CD4-positive, alpha-beta T cell treated with Interleukin-6 for 4 hours (primary cell): Measurements from ENCODE around the gene NSD2.
"Not testable (repeated sequence)": the region's sequence is repeated elsewhere in the genome, so short reads cannot be mapped to it uniquely, and the experiment has no call there.

Experiments used
- DNase-seq: peaks from one replicate; pipeline ENCODE4 v3.0.0-alpha.2; 2020; ENCODE audit warnings: mixed read lengths

Gene NSD2

GRCh38 chr4:2008921-2009650 is 137.9 kb downstream of the NSD2 start, which contains the start of gene NELFA:
NELFA (minus strand) TSS chr4:2008974; CDS start chr4:2008959, 15 bp downstream.
- peak; percentile 97 for DNase-seq

- peak; percentile 59 for DNase-seq
Observed at GRCh38 chr4:2009651-2010233, 138.5 kb downstream of the NSD2 start.

DNA sequence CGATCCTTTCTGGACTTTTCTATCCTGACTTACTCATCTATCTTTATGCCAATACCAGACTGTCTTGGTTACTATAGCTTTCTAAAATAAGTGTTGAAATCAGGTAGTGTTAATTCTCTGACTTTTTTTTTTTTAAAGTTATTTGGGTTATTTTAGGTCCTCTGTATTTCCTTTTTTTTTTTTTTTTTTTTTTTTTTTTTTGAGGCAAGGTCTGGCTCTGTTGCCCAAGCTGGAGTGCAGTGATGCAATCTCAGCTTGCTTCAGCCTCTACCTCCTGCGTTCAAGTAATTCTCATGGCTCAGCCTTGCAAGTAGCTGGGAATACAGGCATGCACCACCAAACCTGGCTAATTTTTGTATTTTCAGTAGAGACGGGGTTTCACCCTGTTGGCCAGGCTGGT is 140.4 kb downstream of the NSD2 start:
- DNase-seq = no peak

GRCh38 chr4:2015008-2015407 is 143.8 kb downstream of the NSD2 start:
- DNase-seq = no peak

- DNase-seq = not testable (repeated sequence)
Observed at GRCh38 chr4:2021358-2022018, 150.3 kb downstream of the NSD2 start.

GRCh38 chr4:2024683-2025082 is 153.5 kb downstream of the NSD2 start:
- no peak for DNase-seq

- no peak for DNase-seq
Observed at GRCh38 chr4:2025817-2026216, 154.6 kb downstream of the NSD2 start.

- not testable (repeated sequence) for DNase-seq
Observed at GRCh38 chr4:2027120-2027519, 155.9 kb downstream of the NSD2 start.

GRCh38 chr4:2031161-2031560 is 160.0 kb downstream of the NSD2 start:
- DNase-seq = not testable (repeated sequence)
